GM23248 (cell line): ENCODE results near the gene RAB23. TPM values are rescaled to one million over a fixed set of nuclear protein-coding genes. Genes with fewer than 3 reads are reported as not detected.

Experiments
- DNase-seq: peaks from one replicate; pipeline ENCODE4 v3.0.0-alpha.2; 2015
- H2AFZ ChIP-seq: fragments of 200-600 bp; sonication (generic); 2 replicates; pipeline ENCODE4 v1.6.1; 2016; ENCODE audit warnings: antibody characterized with exemption
- H3F3A ChIP-seq: fragments of 200-600 bp; sonication (generic); 2 replicates; pipeline ENCODE4 v1.6.1; 2016; ENCODE audit warnings: mild to moderate bottlenecking, antibody characterized with exemption, mixed run types; ENCODE audit not compliant: insufficient read depth
- H3K27ac ChIP-seq: fragments of 200-600 bp; sonication (generic); 2 replicates; pipeline ENCODE4 v1.5.1; 2016; ENCODE audit warnings: mild to moderate bottlenecking
- H3K27me3 ChIP-seq: fragments of 200-600 bp; sonication (generic); replicated peaks from 2 replicates; pipeline ENCODE4 v1.6.1; 2016; ENCODE audit warnings: mild to moderate bottlenecking; ENCODE audit not compliant: insufficient read depth
- H3K36me3 ChIP-seq: fragments of 200-600 bp; sonication (generic); 2 replicates; pipeline ENCODE4 v1.6.1; 2016; ENCODE audit warnings: low read depth, mild to moderate bottlenecking
- H3K4me1 ChIP-seq: fragments of 200-600 bp; sonication (generic); 2 replicates; pipeline ENCODE4 v1.6.1; 2016; ENCODE audit warnings: mild to moderate bottlenecking; ENCODE audit not compliant: insufficient read depth
- H3K4me2 ChIP-seq: fragments of 200-600 bp; sonication (generic); one replicate; pipeline ENCODE4 v1.6.1; 2016; ENCODE audit warnings: mild to moderate bottlenecking; ENCODE audit not compliant: unreplicated experiment
- H3K4me3 ChIP-seq: fragments of 200-600 bp; sonication (generic); 2 replicates; pipeline ENCODE4 v1.5.1; 2016; ENCODE audit warnings: mild to moderate bottlenecking
- H3K79me2 ChIP-seq: fragments of 200-600 bp; sonication (generic); 2 replicates; pipeline ENCODE4 v1.6.1; 2016; ENCODE audit warnings: mild to moderate bottlenecking; ENCODE audit not compliant: insufficient read depth
- H3K9ac ChIP-seq: fragments of 200-600 bp; sonication (generic); 2 replicates; pipeline ENCODE4 v1.6.1; 2016; ENCODE audit warnings: mild to moderate bottlenecking
- H3K9me2 ChIP-seq: fragments of 200-600 bp; sonication (generic); 2 replicates; pipeline ENCODE4 v1.6.1; 2016; ENCODE audit warnings: mixed run types, mild to moderate bottlenecking, moderate library complexity; ENCODE audit not compliant: insufficient read depth
- H3K9me3 ChIP-seq: fragments of 200-600 bp; sonication (generic); one replicate; pipeline ENCODE4 v1.6.1; 2017; ENCODE audit warnings: low read depth
- H4K20me1 ChIP-seq: fragments of 200-600 bp; sonication (generic); 2 replicates; pipeline ENCODE4 v1.6.0; 2016; ENCODE audit not compliant: insufficient read depth
- EZH2 ChIP-seq: fragments of 200-600 bp; sonication (generic); IDR thresholded peaks from 2 replicates; pipeline ENCODE4 v1.6.1; 2018; ENCODE audit warnings: antibody characterized with exemption, mild to moderate bottlenecking; ENCODE audit not compliant: insufficient read depth, poor library complexity, severe bottlenecking
- EZH2phosphoT487 ChIP-seq: fragments of 200-600 bp; sonication (generic); IDR thresholded peaks from 2 replicates; pipeline ENCODE4 v1.6.1; 2018; ENCODE audit warnings: antibody characterized with exemption, moderate library complexity, mild to moderate bottlenecking, low read depth; ENCODE audit not compliant: insufficient read depth
- WGBS, 2 experiments: methylation state at CpG; one replicate each; pipeline ENCODE4 v1.1.6; 2015 to 2017; ENCODE audit warnings: low lambda C conversion rate in 2 of 2, low coverage in 1 of 2; ENCODE audit errors: missing lambda C conversion rate in 2 of 2; 5-methylcytosine and 5-hydroxymethylcytosine counted together
- in situ Hi-C: fragments of 300-500 bp; cut with MboI; formaldehyde crosslinking; loops from 2 replicates; pipeline ENCODE4 v1.15.0; 2020
- polyA plus RNA-seq: library from polyadenylated mRNA; unstranded; fragments of >200 nt; fragmentation: Nextera tagmentation; extraction: Ambion mirVana; gene quantifications from 2 replicates; pipeline ENCODE4 v1.2.1, GENCODE V29; 2016
- total RNA-seq: library from RNA; depleted of rRNA; stranded (reverse); fragments of >200 nt; shearing (Covaris generic); gene quantifications from 2 replicates; pipeline ENCODE4 v1.2.3, GENCODE V29; 2014

RAB23 gene
- total and polyA plus RNA-seq, 2 experiments from 2014 or later = 46.9 to 78.6 TPM

DNA sequence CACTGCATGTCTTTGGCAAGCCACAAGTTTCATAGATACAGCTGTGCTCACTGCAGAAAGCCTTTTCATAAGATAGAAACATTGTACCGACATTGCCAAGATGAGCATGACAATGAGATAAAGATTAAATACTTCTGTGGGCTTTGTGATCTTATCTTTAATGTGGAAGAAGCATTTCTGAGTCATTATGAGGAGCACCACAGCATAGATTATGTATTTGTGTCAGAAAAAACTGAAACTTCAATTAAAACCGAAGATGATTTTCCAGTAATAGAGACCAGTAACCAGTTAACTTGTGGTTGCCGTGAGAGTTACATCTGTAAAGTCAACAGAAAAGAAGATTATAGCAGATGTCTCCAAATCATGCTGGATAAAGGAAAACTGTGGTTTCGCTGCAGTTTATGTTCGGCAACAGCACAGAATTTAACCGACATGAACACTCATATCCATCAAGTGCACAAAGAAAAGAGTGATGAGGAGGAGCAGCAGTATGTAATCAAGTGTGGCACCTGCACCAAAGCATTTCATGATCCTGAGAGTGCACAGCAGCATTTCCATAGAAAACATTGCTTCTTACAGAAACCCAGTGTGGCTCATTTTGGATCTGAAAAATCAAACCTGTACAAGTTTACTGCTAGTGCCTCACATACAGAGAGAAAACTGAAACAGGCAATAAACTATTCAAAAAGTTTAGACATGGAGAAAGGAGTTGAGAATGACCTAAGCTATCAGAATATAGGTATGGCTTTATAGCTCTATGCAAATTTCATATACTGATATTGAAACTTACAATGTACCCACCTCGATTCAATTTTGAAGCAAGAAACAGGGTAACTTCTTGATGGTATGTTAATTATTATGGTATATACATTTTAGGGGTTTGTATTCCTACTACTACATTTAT, 73.9 kb downstream of the RAB23 start:
- no peak overlapping the region for H3K4me2 ChIP-seq
- peaks cover 4% of the 10 kb centered on the region; the same call in 1 of the 2 replicates for H3F3A ChIP-seq
- H4K20me1 ChIP-seq = no peaks in the 10 kb centered on the region
- TF ChIP-seq EZH2phosphoT487 (no peak), EZH2 (no peak)
- no peak overlapping the region for H3K27ac ChIP-seq
- H3K36me3 ChIP-seq = peaks cover 80% of the 10 kb centered on the region
- no peak overlapping the region for H3K4me3 ChIP-seq
- H3K9ac ChIP-seq = no peak overlapping the region
- DNase-seq = no peak
- H3K27me3 ChIP-seq = no peaks in the 10 kb centered on the region
- 93 to 94% methylated on average over 7 of the region's 7 CpGs for WGBS, 2 experiments
- in situ Hi-C loops = no loop called here
- no peaks in the 10 kb centered on the region; the same call in 1 of the 2 replicates for H3K9me2 ChIP-seq
- no peaks in the 10 kb centered on the region for H3K4me1 ChIP-seq
- H3K79me2 ChIP-seq = peaks cover 13% of the 10 kb centered on the region
- H2AFZ ChIP-seq = no peak overlapping the region
- H3K9me3 ChIP-seq = no peaks in the 10 kb centered on the region

DNA sequence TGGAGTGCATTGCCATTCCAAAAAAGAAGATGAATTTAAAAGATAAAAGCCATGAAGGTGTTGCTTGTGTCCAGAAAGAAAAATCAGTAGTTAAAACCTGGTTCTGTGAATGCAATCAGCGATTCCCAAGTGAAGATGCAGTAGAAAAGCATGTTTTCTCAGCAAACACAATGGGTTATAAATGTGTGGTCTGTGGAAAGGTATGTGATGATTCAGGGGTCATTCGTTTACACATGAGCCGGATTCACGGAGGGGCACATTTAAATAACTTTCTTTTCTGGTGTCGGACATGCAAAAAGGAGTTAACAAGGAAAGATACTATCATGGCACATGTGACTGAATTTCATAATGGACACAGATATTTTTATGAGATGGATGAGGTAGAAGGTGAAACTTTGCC, 74.7 kb downstream of the RAB23 start:
- Histone ChIP-seq H3K27me3 (no peaks in the 10 kb centered on the region), H2AFZ (no peak overlapping the region), H3K4me2 (no peak overlapping the region), H4K20me1 (no peaks in the 10 kb centered on the region), H3K4me3 (no peak overlapping the region), H3K27ac (no peak overlapping the region), H3K4me1 (no peaks in the 10 kb centered on the region), H3K36me3 (peaks cover 77% of the 10 kb centered on the region), H3K9me3 (no peaks in the 10 kb centered on the region), H3F3A (peaks cover 4% of the 10 kb centered on the region; the same call in 1 of the 2 replicates), H3K9me2 (no peaks in the 10 kb centered on the region; the same call in 1 of the 2 replicates), H3K79me2 (peaks cover 13% of the 10 kb centered on the region), H3K9ac (no peak overlapping the region)
- DNase-seq = no peak
- WGBS, 2 experiments = 96 to 98% methylated on average over 5 of the region's 5 CpGs
- TF ChIP-seq EZH2phosphoT487 (no peak), EZH2 (no peak)
- in situ Hi-C loops = no loop called here

DNA sequence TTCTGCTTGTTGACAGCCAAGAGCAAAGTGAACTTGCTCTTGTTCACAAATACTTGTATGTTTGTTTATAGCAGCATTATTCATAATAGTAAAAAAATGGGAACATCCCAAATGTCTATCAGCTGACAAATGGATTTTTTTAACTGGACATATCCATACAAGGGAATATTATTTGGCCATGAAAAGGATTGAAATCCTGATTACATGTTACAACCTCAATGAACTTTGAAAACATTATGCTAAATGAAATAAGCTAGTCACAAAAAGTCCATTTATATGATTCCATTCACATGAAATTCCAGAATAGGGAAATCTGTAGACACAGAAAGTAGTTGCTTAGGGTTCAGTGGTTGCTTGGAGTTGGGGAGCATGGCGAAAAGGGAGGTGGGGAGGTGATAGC, 78.4 kb downstream of the RAB23 start:
- no peaks in the 10 kb centered on the region; the same call in 1 of the 2 replicates for H3K9me2 ChIP-seq

DNA sequence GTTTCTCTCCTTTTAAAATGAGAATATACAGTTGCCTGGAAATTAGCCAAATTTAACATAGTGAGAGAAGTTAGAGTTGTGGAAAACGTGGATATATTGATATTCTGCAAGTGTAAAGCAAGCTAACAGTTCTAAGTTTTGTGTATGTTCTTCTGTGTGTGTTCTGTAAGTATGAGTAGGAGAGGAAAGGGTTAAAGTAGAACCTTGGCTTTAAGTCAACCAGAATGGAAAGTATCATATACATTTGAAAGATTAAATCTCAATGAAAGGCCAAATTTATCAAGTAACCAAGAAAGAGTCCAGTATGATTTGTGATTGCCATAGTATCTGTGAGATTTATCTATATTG, 80.0 kb downstream of the RAB23 start:
- H3K4me3 ChIP-seq = no peak overlapping the region
- no peaks in the 10 kb centered on the region for H3K9me3 ChIP-seq
- no peaks in the 10 kb centered on the region for H4K20me1 ChIP-seq
- no peak overlapping the region for H3K27ac ChIP-seq
- H3F3A ChIP-seq = peaks cover 4% of the 10 kb centered on the region; the same call in 1 of the 2 replicates
- no peak overlapping the region for H3K9ac ChIP-seq
- peaks cover 8% of the 10 kb centered on the region for H3K79me2 ChIP-seq
- 43 to 48% methylated on average over 1 of the region's 1 CpG for WGBS, 2 experiments
- peaks cover 44% of the 10 kb centered on the region for H3K36me3 ChIP-seq
- TF ChIP-seq EZH2phosphoT487 (no peak), EZH2 (no peak)
- in situ Hi-C loops = no loop called here
- H3K27me3 ChIP-seq = no peaks in the 10 kb centered on the region
- H3K9me2 ChIP-seq = no peaks in the 10 kb centered on the region; the same call in 1 of the 2 replicates
- no peak overlapping the region for H3K4me2 ChIP-seq
- no peak for DNase-seq
- H2AFZ ChIP-seq = no peak overlapping the region
- H3K4me1 ChIP-seq = no peaks in the 10 kb centered on the region

More for the DNA sequence above, 78.4 kb downstream of the RAB23 start:
- Histone ChIP-seq H3K27me3 (no peaks in the 10 kb centered on the region), H3K36me3 (peaks cover 52% of the 10 kb centered on the region), H3K27ac (no peak overlapping the region), H3K4me2 (no peak overlapping the region), H3K79me2 (peaks cover 8% of the 10 kb centered on the region), H2AFZ (no peak overlapping the region), H3K9ac (no peak overlapping the region), H4K20me1 (no peaks in the 10 kb centered on the region), H3K9me3 (no peaks in the 10 kb centered on the region), H3K4me3 (no peak overlapping the region), H3K4me1 (no peaks in the 10 kb centered on the region), H3F3A (peaks cover 4% of the 10 kb centered on the region; the same call in 1 of the 2 replicates)
- TF ChIP-seq EZH2phosphoT487 = no peak
- TF ChIP-seq EZH2 = no peak
- DNase-seq = no peak
- 96 to 100% methylated on average over 1 of the region's 1 CpG for WGBS, 2 experiments
- in situ Hi-C loops = no loop called here
